GM12878 (cell line): Measurements from ENCODE around the gene IL4.
"Not testable (repeated sequence)": the region's sequence is repeated elsewhere in the genome, so short reads cannot be mapped to it uniquely, and the experiment has no call there.

Experiments used
- EZH2 ChIP-seq: IDR thresholded peaks from 2 replicates; pipeline ENCODE4 v1.6.1; 2012; ENCODE audit warnings: low read depth, mild to moderate bottlenecking, control low read depth, inconsistent platforms, low read length, borderline replicate concordance; ENCODE audit not compliant: control insufficient read depth
- RFX5 ChIP-seq: IDR thresholded peaks from 2 replicates; pipeline ENCODE4 v1.6.1; 2011; ENCODE audit warnings: low read depth, low read length, improper control_type of control experiment
- TF ChIP-seq, protein P1 (sequence below), 3 experiments: IDR thresholded peaks in 2 of 3; conservative IDR thresholded peaks in 1 of 3; 2 replicates each; pipeline ENCODE4 v1.5.1; 2011; ENCODE audit warnings: low read depth in 3 of 3, low read length in 3 of 3, mild to moderate bottlenecking in 3 of 3, control low read depth in 2 of 3, moderate library complexity in 2 of 3, inconsistent platforms in 1 of 3, mixed read lengths in 1 of 3; ENCODE audit not compliant: control insufficient read depth in 2 of 3, insufficient read depth in 1 of 3; ENCODE audit errors: extremely low read depth in 1 of 3

DNA sequence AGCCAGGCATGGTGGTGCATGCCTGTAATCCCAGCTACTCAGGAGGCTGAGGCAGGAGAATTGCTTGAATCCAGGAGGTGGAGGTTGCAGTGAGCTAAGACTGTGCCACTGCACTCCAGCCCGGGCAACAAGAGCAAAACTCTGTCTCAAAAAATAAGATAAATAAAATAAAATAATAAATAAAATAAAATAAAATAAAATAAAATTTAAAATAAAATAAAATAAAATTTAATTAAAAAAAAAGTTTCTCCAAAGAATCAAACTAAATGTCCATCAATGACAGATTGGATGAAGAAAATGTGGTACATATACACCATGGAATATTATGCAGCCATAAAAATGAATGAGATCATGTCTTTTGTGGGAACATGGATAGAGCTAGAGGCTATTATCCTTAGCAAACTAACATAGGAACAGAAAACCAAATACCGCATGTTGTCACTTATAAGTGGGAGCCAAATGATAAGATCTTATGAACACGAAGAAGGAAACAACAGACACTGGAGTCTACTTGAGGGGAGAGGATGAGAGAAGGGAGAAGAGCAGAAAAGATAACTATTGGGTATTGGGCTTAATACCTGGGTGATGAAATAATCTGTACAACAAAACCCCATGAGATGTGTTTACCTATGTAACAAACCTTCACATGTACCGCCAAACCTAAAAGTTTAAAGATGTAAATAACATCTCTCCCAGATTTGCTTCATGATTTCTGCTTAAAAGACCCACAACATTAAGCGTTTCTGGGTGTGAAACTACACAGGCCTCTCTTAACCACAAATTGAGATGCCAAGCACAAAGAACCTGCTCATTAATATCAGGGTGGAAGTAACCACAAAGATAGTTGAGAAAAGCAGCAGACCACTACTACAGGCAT, 18.2 kb downstream of the IL4 start:
- TF ChIP-seq, protein P1, sequence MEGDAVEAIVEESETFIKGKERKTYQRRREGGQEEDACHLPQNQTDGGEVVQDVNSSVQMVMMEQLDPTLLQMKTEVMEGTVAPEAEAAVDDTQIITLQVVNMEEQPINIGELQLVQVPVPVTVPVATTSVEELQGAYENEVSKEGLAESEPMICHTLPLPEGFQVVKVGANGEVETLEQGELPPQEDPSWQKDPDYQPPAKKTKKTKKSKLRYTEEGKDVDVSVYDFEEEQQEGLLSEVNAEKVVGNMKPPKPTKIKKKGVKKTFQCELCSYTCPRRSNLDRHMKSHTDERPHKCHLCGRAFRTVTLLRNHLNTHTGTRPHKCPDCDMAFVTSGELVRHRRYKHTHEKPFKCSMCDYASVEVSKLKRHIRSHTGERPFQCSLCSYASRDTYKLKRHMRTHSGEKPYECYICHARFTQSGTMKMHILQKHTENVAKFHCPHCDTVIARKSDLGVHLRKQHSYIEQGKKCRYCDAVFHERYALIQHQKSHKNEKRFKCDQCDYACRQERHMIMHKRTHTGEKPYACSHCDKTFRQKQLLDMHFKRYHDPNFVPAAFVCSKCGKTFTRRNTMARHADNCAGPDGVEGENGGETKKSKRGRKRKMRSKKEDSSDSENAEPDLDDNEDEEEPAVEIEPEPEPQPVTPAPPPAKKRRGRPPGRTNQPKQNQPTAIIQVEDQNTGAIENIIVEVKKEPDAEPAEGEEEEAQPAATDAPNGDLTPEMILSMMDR (IDR thresholded peaks at IDR 0.05 in 2 of 3, conservative IDR thresholded peaks at IDR 0.05 in 1 of 3; ENCODE audit: control insufficient read depth in 2 of 3, extremely low read depth in 1 of 3, insufficient read depth in 1 of 3, low read depth in 3 of 3, low read length in 3 of 3) = not testable (repeated sequence)
- TF ChIP-seq RFX5, EZH2: not testable (repeated sequence)
